T follicular helper cell (primary cell): ENCODE data around the gene COL15A1.

Experiments used
- DNase-seq: peaks from one replicate; pipeline ENCODE4 v3.0.0-alpha.2; 2020; ENCODE audit warnings: low read depth

Gene COL15A1

GRCh38 chr9:99015448-99015847 lies 71.7 kb downstream of the COL15A1 start:
- no peak for DNase-seq

- DNase-seq = no peak
Measured at GRCh38 chr9:99015890-99016289, 72.2 kb downstream of the COL15A1 start.

GRCh38 chr9:99016681-99017387 lies 73.1 kb downstream of the COL15A1 start:
- DNase-seq = no peak

GRCh38 chr9:99018653-99019052 lies 74.9 kb downstream of the COL15A1 start:
- DNase-seq = no peak

GRCh38 chr9:99019510-99020331 lies 76.0 kb downstream of the COL15A1 start:
- no peak for DNase-seq

- DNase-seq = no peak
Measured at GRCh38 chr9:99020786-99021436, 77.2 kb downstream of the COL15A1 start.

- no peak for DNase-seq
Measured at GRCh38 chr9:99021512-99021911, 77.8 kb downstream of the COL15A1 start.

GRCh38 chr9:99023231-99023630 lies 79.5 kb downstream of the COL15A1 start:
- no peak for DNase-seq

GRCh38 chr9:99023831-99024230 lies 80.1 kb downstream of the COL15A1 start:
- no peak for DNase-seq

- DNase-seq = no peak
Measured at GRCh38 chr9:99024959-99025358, 81.3 kb downstream of the COL15A1 start.

GRCh38 chr9:99025616-99026270 lies 82.0 kb downstream of the COL15A1 start:
- no peak for DNase-seq

GRCh38 chr9:99026271-99026955 lies 82.7 kb downstream of the COL15A1 start:
- DNase-seq = no peak

- no peak for DNase-seq
Measured at GRCh38 chr9:99026956-99027298, 83.2 kb downstream of the COL15A1 start.

GRCh38 chr9:99027443-99027842 lies 83.7 kb downstream of the COL15A1 start:
- DNase-seq = no peak

GRCh38 chr9:99029083-99029645 lies 85.5 kb downstream of the COL15A1 start:
- no peak for DNase-seq

- no peak for DNase-seq
Measured at GRCh38 chr9:99030092-99030511, 86.4 kb downstream of the COL15A1 start.

- DNase-seq = no peak
Measured at GRCh38 chr9:99030610-99031109, 87.0 kb downstream of the COL15A1 start.

- no peak for DNase-seq
Measured at GRCh38 chr9:99031319-99031718, 87.6 kb downstream of the COL15A1 start.

GRCh38 chr9:99031994-99032393 lies 88.3 kb downstream of the COL15A1 start:
- no peak for DNase-seq

GRCh38 chr9:99034149-99034548 lies 90.4 kb downstream of the COL15A1 start:
- DNase-seq = no peak

- no peak for DNase-seq
Measured at GRCh38 chr9:99035313-99035712, 91.6 kb downstream of the COL15A1 start.
